T-helper 17 cell (primary cell): ENCODE measurements around the gene SLC5A8. TPM values are rescaled to one million over a fixed set of nuclear protein-coding genes. Genes with fewer than 3 reads are reported as not detected.

Source experiments
- ATAC-seq: fragments of 150-1000 bp; cut with Tn5 transposase; 2 replicates; pipeline ENCODE4 v1.10.0; 2021; ENCODE audit warnings: mild to moderate bottlenecking, moderate library complexity
- DNase-seq, 3 donors: peaks; one replicate each; pipeline versions ENCODE4 v3.0.0 to v3.0.0-alpha.2; 2020 to 2021
- H3K9me3 ChIP-seq: one replicate; pipeline ENCODE4 v1.7.0; 2013; ENCODE audit warnings: low read length, mild to moderate bottlenecking; ENCODE audit not compliant: control insufficient read depth, poor library complexity, severe bottlenecking
- H3K27ac Mint-ChIP-seq: one replicate; pipeline ENCODE4 v1.8.0; 2022; ENCODE audit warnings: mild to moderate bottlenecking, moderate library complexity, mixed read lengths
- H3K27me3 Mint-ChIP-seq: one replicate; pipeline ENCODE4 v1.8.0; 2022; ENCODE audit warnings: mixed read lengths
- H3K36me3 Mint-ChIP-seq: one replicate; pipeline ENCODE4 v1.8.0; 2022; ENCODE audit warnings: low read depth, mixed read lengths
- H3K4me1 Mint-ChIP-seq: one replicate; pipeline ENCODE4 v1.8.0; 2022; ENCODE audit warnings: mild to moderate bottlenecking, mixed read lengths
- H3K4me3 Mint-ChIP-seq: one replicate; pipeline ENCODE4 v1.8.0; 2022; ENCODE audit warnings: mild to moderate bottlenecking, moderate library complexity, mixed read lengths
- total RNA-seq, 4 donors: library from RNA in 2 of 4; stranded (reverse) in 2 of 4; gene quantifications; one replicate each; pipeline ENCODE4 v1.2.3 and lab custom pipeline; 2022 to 2026

The SLC5A8 gene, protein sequence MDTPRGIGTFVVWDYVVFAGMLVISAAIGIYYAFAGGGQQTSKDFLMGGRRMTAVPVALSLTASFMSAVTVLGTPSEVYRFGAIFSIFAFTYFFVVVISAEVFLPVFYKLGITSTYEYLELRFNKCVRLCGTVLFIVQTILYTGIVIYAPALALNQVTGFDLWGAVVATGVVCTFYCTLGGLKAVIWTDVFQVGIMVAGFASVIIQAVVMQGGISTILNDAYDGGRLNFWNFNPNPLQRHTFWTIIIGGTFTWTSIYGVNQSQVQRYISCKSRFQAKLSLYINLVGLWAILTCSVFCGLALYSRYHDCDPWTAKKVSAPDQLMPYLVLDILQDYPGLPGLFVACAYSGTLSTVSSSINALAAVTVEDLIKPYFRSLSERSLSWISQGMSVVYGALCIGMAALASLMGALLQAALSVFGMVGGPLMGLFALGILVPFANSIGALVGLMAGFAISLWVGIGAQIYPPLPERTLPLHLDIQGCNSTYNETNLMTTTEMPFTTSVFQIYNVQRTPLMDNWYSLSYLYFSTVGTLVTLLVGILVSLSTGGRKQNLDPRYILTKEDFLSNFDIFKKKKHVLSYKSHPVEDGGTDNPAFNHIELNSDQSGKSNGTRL
- not detected for total RNA-seq
- total RNA-seq (lab: John Stamatoyannopoulos, UW): 0 reads per million in 2 donors

DNA sequence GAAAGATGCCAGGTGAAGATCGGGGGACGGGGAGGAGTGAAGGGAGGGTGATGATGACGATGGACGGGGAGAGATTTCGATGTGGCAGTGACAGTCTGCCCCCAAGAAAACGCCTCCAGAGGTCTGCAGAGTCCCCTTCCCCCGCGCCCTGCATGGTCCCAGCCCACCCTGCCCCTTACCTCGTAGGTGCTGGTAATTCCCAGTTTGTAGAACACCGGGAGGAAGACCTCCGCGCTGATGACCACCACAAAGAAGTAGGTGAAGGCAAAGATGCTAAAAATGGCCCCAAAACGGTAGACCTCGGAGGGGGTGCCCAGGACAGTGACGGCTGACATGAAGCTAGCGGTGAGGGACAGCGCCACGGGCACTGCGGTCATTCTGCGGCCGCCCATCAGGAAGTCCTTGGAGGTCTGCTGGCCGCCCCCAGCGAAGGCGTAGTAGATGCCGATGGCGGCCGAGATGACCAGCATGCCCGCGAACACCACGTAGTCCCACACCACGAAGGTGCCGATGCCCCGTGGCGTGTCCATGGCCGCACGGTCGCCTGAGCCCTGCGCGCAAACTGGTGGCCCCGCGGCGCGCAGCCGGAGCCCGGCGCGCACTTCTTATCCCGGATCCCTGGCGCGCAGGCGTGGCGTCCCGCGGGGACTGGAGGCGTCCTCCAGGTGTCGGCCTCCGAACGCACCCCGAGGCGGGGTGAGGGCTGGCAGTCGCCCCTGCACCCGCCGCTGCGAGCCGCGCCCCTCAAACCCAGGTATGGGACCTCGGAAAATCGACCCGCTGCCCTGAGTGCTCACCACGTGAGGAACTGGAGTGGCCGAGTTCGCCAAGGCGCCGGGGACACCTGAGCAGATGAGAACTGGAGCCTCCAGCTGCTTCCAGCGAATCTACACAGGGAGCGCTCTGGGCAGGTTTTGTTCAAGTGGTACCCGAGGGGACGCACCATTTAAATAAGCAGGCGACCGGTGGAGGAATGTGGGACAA is at the start of gene SLC5A8:
Gene SLC5A8, minus strand, starts transcription at position 920 of the 984 bp plus-strand sequence. Its CDS starts 390 bp downstream, at position 530.
- peaks cover 3% of the 10 kb centered on the region for H3K4me1 Mint-ChIP-seq
- ATAC-seq (no peak), DNase-seq (no peak)
- H3K9me3 ChIP-seq: no peaks in the 10 kb centered on the region
- peaks cover 2% of the 10 kb centered on the region for H3K36me3 Mint-ChIP-seq
- no peak within 1 kb of the TSS for H3K4me3 Mint-ChIP-seq
- peaks cover 46% of the 10 kb centered on the region for H3K27me3 Mint-ChIP-seq
- no peak within 1 kb of the TSS for H3K27ac Mint-ChIP-seq

DNA sequence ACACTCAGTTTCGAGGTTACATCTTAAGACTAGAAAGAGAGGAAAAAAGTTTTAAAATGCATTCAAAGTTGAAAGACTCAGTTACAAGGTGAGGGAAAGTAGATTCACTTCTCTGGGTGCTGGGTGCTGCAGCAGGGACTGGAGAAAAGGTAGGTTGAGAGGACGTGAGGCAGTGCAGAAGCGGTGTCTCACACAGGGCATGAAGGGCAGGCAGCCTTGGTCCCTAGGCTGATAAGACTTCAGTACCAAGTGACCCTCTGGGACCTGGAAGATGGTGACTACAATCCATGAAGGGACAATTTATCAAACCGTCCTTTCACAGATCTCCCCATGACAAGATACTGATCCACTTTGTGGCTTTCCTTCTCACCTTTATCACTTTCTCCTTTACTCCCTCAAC is 47.3 kb upstream of the SLC5A8 start:
- DNase-seq (no peak), ATAC-seq (no peak)
- Mint-ChIP-seq H3K4me3 (no peak overlapping the region), H3K36me3 (no peaks in the 10 kb centered on the region), H3K27ac (no peak overlapping the region), H3K4me1 (no peaks in the 10 kb centered on the region), H3K27me3 (peaks cover 23% of the 10 kb centered on the region)
- no peaks in the 10 kb centered on the region for H3K9me3 ChIP-seq

DNA sequence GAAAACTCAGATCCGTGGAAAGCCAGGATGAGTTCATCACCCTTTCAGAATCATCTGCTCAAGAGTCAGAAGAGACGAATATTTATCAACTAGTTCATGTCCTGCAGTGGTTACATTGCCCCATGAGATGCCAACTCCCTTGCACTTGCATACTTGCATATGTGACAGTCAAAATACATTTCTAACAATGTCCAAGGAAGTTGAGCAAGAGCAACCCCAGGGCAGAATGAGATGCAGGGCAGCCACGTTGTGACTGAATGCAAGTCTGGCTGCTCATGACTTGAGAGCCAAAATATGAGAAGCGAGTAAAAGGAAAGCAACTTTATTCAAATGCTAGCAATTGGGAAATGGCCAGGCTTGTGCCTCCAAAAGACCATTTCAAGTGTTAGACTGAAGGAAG is 46.2 kb upstream of the SLC5A8 start:
- no peaks in the 10 kb centered on the region for H3K36me3 Mint-ChIP-seq
- no peak overlapping the region for H3K27ac Mint-ChIP-seq
- DNase-seq (no peak), ATAC-seq (no peak)
- H3K4me3 Mint-ChIP-seq: no peak overlapping the region
- no peaks in the 10 kb centered on the region for H3K4me1 Mint-ChIP-seq
- peaks cover 24% of the 10 kb centered on the region for H3K27me3 Mint-ChIP-seq
- no peaks in the 10 kb centered on the region for H3K9me3 ChIP-seq

DNA sequence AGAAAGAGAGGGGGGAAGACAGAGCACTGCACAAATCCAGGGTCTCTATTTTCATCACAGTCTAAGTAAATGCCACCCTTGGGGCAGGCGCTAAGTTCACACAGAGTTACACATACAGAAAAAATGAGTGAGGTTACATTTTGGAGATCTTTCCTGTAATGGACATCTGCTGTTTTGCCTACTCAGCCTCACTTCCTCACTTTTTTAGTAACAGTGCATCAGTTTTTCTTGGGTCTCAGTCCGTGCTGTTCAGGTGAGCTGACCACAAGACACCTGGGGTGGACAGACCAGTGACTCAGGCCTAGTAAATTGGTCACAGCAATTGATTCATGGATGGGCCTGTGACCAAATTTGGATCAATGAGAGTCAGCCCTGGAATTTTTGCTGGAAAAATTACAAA is 33.6 kb upstream of the SLC5A8 start:
- H3K27ac Mint-ChIP-seq: no peak overlapping the region
- no peak overlapping the region for H3K4me3 Mint-ChIP-seq
- ATAC-seq (no peak), DNase-seq (no peak)
- no peaks in the 10 kb centered on the region for H3K9me3 ChIP-seq
- H3K36me3 Mint-ChIP-seq: peaks cover 2% of the 10 kb centered on the region
- H3K27me3 Mint-ChIP-seq: no peaks in the 10 kb centered on the region
- H3K4me1 Mint-ChIP-seq: no peaks in the 10 kb centered on the region

DNA sequence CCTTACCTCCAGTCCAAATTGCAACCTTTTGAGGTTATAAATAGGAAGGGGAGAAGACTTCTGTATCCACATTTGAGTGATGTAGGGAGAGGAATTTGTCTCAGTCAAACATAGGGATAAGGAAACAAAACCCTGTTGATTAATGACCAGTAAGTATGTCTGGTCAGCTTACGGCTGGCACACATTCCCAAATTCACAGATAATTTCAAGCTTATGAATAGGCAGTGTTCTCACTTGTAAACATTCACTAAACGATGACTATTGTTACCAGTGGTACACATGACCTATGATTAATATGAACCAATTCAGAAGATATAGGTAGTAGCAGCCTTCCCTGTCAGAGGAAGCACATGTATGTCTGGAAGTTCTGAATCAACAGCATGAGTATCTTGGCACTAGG is 33.0 kb upstream of the SLC5A8 start:
- DNase-seq (no peak), ATAC-seq (no peak)
- Mint-ChIP-seq H3K36me3 (peaks cover 4% of the 10 kb centered on the region), H3K4me3 (no peak overlapping the region), H3K27me3 (no peaks in the 10 kb centered on the region), H3K27ac (no peak overlapping the region), H3K4me1 (no peaks in the 10 kb centered on the region)
- no peaks in the 10 kb centered on the region for H3K9me3 ChIP-seq

DNA sequence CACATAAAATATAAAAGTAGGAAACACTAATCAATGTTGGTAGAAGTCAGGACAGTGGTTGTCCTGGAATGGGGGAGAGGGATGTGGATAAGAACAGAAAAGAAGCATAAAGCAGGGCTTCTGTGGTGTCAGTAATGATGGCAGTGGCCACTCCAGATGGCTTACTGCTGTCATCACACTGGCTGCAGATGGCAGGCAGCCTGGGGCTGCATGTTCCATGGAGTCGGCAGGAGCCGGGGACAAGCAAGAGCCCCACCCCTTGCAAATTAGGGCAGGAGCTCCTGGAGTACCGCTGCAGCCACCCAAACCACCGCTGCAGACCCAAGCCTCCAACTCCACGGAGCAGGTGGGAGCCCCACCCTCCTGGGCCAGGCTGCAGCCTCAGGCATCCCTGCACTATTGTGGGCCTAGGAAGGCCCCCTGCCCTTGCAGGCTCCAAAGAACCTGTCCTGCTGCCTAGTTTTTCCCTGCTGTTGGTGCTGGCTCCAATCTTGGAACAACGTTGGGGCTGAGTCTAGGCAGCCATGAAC is 28.8 kb upstream of the SLC5A8 start:
- H3K36me3 Mint-ChIP-seq: peaks cover 4% of the 10 kb centered on the region
- H3K4me1 Mint-ChIP-seq: no peaks in the 10 kb centered on the region
- H3K27me3 Mint-ChIP-seq: peaks cover 5% of the 10 kb centered on the region
- H3K27ac Mint-ChIP-seq: no peak overlapping the region
- DNase-seq: no peak
- no peaks in the 10 kb centered on the region for H3K9me3 ChIP-seq
- no peak for ATAC-seq
- H3K4me3 Mint-ChIP-seq: no peak overlapping the region

DNA sequence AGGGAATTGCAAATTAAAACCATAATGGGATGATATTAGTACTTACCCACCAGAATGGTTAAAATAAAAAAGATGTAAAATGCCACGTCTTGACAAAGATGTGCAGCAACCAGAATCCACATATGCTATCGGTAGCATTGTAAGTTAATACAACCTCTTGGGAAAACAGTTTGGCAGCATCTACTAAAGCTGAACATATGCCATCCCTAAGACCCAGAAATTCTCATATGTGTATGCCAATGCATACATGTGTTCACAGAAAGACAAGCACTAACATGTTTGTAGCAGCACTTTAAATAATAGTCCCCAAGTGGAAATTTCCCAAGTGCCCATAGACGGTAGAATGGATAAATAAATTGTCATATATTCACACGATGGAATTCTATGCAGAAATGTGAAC is 28.3 kb upstream of the SLC5A8 start:
- Mint-ChIP-seq H3K4me3 (no peak overlapping the region), H3K36me3 (peaks cover 4% of the 10 kb centered on the region), H3K27me3 (peaks cover 5% of the 10 kb centered on the region), H3K4me1 (no peaks in the 10 kb centered on the region), H3K27ac (no peak overlapping the region)
- DNase-seq (no peak), ATAC-seq (no peak)
- H3K9me3 ChIP-seq: no peaks in the 10 kb centered on the region

DNA sequence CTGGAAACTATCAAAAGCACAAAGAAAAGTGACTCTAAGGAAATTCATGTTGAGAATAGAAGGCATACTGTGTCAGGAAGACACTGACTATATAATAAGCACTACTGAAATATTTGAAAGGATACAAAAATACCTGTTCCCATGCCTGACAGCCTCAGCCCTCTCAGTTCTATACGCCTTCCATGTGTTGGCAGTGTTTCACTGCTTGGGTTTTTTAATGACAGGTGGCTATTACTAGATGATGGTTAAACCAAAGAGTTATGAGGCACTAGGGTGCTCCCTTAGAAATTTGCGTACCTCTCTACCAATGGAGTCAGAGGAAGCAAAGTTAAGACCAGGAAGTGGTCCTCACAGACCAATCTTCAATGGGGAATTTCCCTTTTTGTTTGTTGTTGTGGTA is 25.6 kb upstream of the SLC5A8 start:
- Mint-ChIP-seq H3K36me3 (peaks cover 4% of the 10 kb centered on the region), H3K27ac (no peak overlapping the region), H3K4me1 (no peaks in the 10 kb centered on the region), H3K4me3 (no peak overlapping the region), H3K27me3 (peaks cover 5% of the 10 kb centered on the region)
- H3K9me3 ChIP-seq: no peaks in the 10 kb centered on the region
- ATAC-seq: no peak
- DNase-seq: no peak

DNA sequence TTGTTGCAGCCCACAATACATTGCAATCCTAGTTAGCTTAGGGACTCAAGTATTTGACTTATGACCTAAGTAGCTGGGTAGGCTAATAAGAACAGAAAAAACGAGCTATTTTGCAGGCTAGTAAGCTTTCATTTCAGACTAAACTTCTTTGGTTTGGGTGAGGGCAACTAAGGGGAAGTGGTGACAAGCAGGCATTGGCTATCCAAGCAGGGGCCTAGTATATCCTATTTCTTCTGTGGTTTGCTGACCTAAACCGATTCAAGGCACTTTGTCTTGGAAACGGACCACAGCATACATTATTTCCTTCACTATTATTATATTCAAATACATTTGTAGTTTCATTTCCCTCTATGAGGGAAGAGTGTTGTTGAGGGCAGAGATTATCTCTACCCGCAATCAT is 21.6 kb upstream of the SLC5A8 start:
- no peaks in the 10 kb centered on the region for H3K4me1 Mint-ChIP-seq

DNA sequence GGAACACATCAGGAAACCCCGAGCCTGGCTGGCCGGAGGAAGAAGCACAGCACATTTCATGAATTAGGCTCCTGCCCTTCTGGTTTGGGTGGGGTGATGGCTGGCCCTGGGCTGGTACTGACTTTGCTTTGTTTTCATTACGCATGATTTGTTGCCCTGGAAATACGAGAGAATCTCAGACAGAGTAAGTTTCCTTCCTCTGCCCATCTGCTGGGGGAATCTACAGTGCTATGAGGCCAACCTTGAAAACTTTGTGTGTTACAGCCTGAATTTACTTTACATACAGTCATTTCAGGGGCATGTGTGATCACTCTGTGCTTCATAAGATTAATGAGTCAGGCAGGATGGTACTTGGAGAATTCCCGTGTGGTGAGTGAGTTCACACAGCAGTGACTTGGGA is 20.5 kb upstream of the SLC5A8 start:
- Mint-ChIP-seq H3K27me3 (peaks cover 21% of the 10 kb centered on the region), H3K27ac (no peak overlapping the region), H3K36me3 (no peaks in the 10 kb centered on the region), H3K4me1 (no peaks in the 10 kb centered on the region), H3K4me3 (no peak overlapping the region)
- ATAC-seq: no peak
- DNase-seq: no peak
- H3K9me3 ChIP-seq: no peaks in the 10 kb centered on the region

More for the DNA sequence above, 21.6 kb upstream of the SLC5A8 start:
- no peak overlapping the region for H3K4me3 Mint-ChIP-seq
- no peak overlapping the region for H3K27ac Mint-ChIP-seq
- DNase-seq (no peak), ATAC-seq (no peak)
- H3K36me3 Mint-ChIP-seq: no peaks in the 10 kb centered on the region
- no peaks in the 10 kb centered on the region for H3K9me3 ChIP-seq
- H3K27me3 Mint-ChIP-seq: peaks cover 16% of the 10 kb centered on the region

DNA sequence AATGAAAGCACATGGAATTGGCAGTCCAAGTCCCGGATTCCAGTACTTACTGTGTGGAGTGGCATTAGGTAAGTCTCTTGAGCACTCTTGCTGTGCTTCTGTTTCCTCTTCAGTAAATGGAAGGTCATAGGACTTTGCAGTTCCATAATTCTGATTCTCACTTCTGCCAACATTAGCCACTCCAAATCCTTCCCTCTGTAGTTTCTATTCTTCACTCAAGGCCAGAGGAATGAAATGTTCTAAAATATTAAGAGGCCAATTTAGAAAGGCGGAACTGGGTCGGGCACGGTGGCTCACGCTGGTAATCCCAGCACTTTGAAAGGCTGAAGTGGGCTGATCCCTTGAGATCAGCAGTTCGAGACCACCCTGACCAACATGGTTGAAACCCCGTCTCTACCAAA is 19.8 kb upstream of the SLC5A8 start:
- peaks cover 25% of the 10 kb centered on the region for H3K27me3 Mint-ChIP-seq
- no peaks in the 10 kb centered on the region for H3K4me1 Mint-ChIP-seq
- no peak overlapping the region for H3K27ac Mint-ChIP-seq
- no peaks in the 10 kb centered on the region for H3K36me3 Mint-ChIP-seq
- DNase-seq (no peak), ATAC-seq (no peak)
- H3K4me3 Mint-ChIP-seq: no peak overlapping the region
- H3K9me3 ChIP-seq: no peaks in the 10 kb centered on the region

DNA sequence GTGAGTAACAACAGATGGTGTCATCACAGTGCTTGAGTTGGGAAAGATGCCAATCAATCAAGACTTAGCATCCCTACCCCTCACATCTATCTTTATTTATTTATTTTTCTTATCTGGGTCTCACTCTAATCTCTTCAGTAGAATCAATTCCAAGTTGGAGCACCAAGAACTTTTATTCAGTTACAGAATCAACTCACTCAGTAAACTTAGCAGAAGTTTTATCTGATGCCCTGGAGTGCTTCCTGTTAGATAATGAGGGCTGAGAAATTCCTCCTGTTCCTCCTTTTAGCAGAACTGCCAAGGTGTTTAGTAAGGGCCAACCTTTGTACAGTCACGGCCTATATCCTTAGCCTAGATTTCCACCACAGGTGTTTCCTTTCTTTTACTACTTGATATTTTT is 11.3 kb upstream of the SLC5A8 start:
- H3K4me1 Mint-ChIP-seq: peaks cover 3% of the 10 kb centered on the region
- no peaks in the 10 kb centered on the region for H3K9me3 ChIP-seq
- ATAC-seq (no peak), DNase-seq (no peak)
- no peak overlapping the region for H3K27ac Mint-ChIP-seq
- peaks cover 36% of the 10 kb centered on the region for H3K27me3 Mint-ChIP-seq
- no peak overlapping the region for H3K4me3 Mint-ChIP-seq
- no peaks in the 10 kb centered on the region for H3K36me3 Mint-ChIP-seq

DNA sequence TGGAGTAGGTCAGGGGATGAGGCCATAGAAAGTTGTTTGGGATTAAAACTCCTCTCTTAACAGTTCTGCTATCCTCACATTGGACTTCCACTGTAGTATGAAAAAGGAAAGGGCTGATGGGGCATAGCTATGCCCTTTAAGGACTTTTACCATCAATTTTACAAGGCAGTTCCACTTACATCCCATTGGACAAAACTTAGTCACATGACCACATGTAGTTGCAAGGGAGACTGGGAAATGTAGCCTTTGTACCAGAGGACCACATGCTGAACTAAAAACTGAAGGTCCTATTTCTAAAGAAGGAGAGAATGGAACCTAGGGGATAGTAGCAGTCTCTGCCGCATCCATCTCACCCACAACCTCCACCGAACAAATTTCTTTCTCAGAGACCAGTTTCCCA is 6.8 kb upstream of the SLC5A8 start:
- Mint-ChIP-seq H3K27me3 (peaks cover 16% of the 10 kb centered on the region), H3K27ac (no peak overlapping the region), H3K4me1 (no peaks in the 10 kb centered on the region), H3K4me3 (no peak overlapping the region), H3K36me3 (peaks cover 2% of the 10 kb centered on the region)
- no peak for ATAC-seq
- no peak for DNase-seq
- no peaks in the 10 kb centered on the region for H3K9me3 ChIP-seq
